PC-9 (cell line): ENCODE measurements around the gene CEP350. TPM values are rescaled to one million over a fixed set of nuclear protein-coding genes. Genes with fewer than 3 reads are reported as not detected.
A peak's percentile ranks its signal among the peaks of the same experiment; 100 is the strongest.

ENCODE experiments used
- BruUV-seq: library from RNA; stranded (reverse); fragments of 400-500 nt; replicated peaks from 2 replicates; lab custom pipeline; 2021; lab: Mats Ljungman, UMichigan
- CTCF ChIA-PET: fragments of 300-600 bp; sonication (Branson Sonifier 250); formaldehyde crosslinking; loops from one replicate; lab custom pipeline; 2022; ENCODE audit warnings: antibody characterized with exemption; lab: Charles Lee
- POLR2A ChIA-PET: fragments of 300-600 bp; sonication (Branson Sonifier 250); formaldehyde crosslinking; loops from one replicate; lab custom pipeline; 2022; ENCODE audit warnings: antibody characterized with exemption; ENCODE audit not compliant: unreplicated experiment; lab: Charles Lee
- DNase-seq, 2 experiments: peaks; one replicate each; pipeline versions ENCODE4 v3.0.0 to v3.0.0-alpha.2; 2015 to 2022; ENCODE audit warnings: mixed read lengths in 1 of 2
- H2AFZ ChIP-seq: fragments of 200-600 bp; sonication (generic); 2 replicates; pipeline ENCODE4 v1.8.1; 2017; ENCODE audit warnings: antibody characterized with exemption
- H3F3A ChIP-seq: fragments of 200-600 bp; sonication (generic); 2 replicates; pipeline ENCODE4 v1.8.1; 2017; ENCODE audit warnings: antibody characterized with exemption, mild to moderate bottlenecking, low read depth; ENCODE audit not compliant: insufficient read depth
- H3K27ac ChIP-seq: fragments of 200-600 bp; sonication (generic); 2 replicates; pipeline ENCODE4 v1.6.1; 2016; ENCODE audit warnings: mixed run types
- H3K27me3 ChIP-seq: fragments of 200-600 bp; sonication (generic); 2 replicates; pipeline ENCODE4 v1.6.1; 2016; ENCODE audit warnings: low read depth, mixed run types; ENCODE audit not compliant: insufficient read depth
- H3K36me3 ChIP-seq: fragments of 200-600 bp; sonication (generic); 2 replicates; pipeline ENCODE4 v1.6.1; 2016; ENCODE audit warnings: low read depth, mixed run types
- H3K4me1 ChIP-seq: fragments of 200-600 bp; sonication (generic); replicated peaks from 2 replicates; pipeline ENCODE4 v1.6.1; 2016; ENCODE audit warnings: mixed run types; ENCODE audit not compliant: insufficient read depth
- H3K4me2 ChIP-seq: fragments of 200-600 bp; sonication (generic); 2 replicates; pipeline ENCODE4 v1.6.1; 2017; ENCODE audit warnings: mixed run types
- H3K4me3 ChIP-seq: fragments of 200-600 bp; sonication (generic); 2 replicates; pipeline ENCODE4 v1.6.1; 2016; ENCODE audit warnings: mixed run types
- H3K79me2 ChIP-seq: fragments of 200-600 bp; sonication (generic); 2 replicates; pipeline ENCODE4 v1.6.1; 2017; ENCODE audit warnings: low read depth, mixed run types
- H3K9me2 ChIP-seq: fragments of 200-600 bp; sonication (generic); 2 replicates; pipeline ENCODE4 v1.8.1; 2017; ENCODE audit warnings: mild to moderate bottlenecking; ENCODE audit not compliant: insufficient read depth
- H3K9me3 ChIP-seq: fragments of 200-600 bp; sonication (generic); 2 replicates; pipeline ENCODE4 v1.8.1; 2016; ENCODE audit warnings: low read depth; ENCODE audit not compliant: insufficient read depth
- H4K20me1 ChIP-seq: fragments of 200-600 bp; sonication (generic); 2 replicates; pipeline ENCODE4 v1.8.1; 2017; ENCODE audit not compliant: insufficient read depth
- EZH2 ChIP-seq: fragments of 200-600 bp; sonication (generic); IDR thresholded peaks from 2 replicates; pipeline ENCODE4 v1.8.0; 2017; ENCODE audit warnings: antibody characterized with exemption, low read depth
- intact Hi-C: fragments of 100-400 bp; cut with micrococcal nuclease; formaldehyde crosslinking; loops from one replicate; pipeline ENCODE4 v1.10.0; 2022; ENCODE audit not compliant: unreplicated experiment
- total RNA-seq: library from RNA; stranded (reverse); gene quantifications from 2 replicates; pipeline ENCODE4 v1.2.3, GENCODE V29; 2021
- TF ChIP-seq, protein P1 (sequence below): fragments of 200-600 bp; sonication (generic); conservative IDR thresholded peaks from 2 replicates; pipeline ENCODE4 v1.6.1; 2017; ENCODE audit warnings: mixed run types, antibody characterized with exemption, mild to moderate bottlenecking, moderate library complexity

The CEP350 gene
- total RNA-seq, 1 experiment from 2014 or later, result 30.6 TPM

DNA sequence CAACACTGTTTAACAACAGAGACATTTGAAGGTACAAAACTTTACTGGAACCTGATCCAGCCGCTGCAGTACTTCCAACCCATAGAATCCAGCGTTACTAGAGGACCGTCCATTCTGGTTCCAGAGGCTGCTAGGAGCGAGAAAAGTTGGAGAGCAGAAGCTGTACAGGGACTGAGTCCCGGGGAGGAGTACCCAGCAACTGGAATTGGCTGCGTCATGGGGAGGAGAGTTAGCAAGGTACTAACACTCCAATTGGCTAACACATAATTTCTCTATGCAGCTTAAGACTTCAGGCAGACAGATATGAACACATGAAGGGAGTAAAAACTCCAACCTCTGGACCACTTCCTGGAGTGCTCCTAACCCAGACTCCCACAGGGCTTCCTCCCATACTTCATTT, 198.0 kb downstream of the CEP350 start:
- DNase-seq, result no peak
- no peaks in the 10 kb centered on the region for H3K36me3 ChIP-seq
- no peak overlapping the region for H3K27ac ChIP-seq
- no peak overlapping the region for H2AFZ ChIP-seq
- H3K4me1 ChIP-seq, result peaks cover 49% of the 10 kb centered on the region
- H4K20me1 ChIP-seq, result no peaks in the 10 kb centered on the region
- H3F3A ChIP-seq, result peaks cover 34% of the 10 kb centered on the region
- CTCF ChIA-PET, result no interaction called here
- TF ChIP-seq EZH2, result no peak
- TF ChIP-seq, protein P1, sequence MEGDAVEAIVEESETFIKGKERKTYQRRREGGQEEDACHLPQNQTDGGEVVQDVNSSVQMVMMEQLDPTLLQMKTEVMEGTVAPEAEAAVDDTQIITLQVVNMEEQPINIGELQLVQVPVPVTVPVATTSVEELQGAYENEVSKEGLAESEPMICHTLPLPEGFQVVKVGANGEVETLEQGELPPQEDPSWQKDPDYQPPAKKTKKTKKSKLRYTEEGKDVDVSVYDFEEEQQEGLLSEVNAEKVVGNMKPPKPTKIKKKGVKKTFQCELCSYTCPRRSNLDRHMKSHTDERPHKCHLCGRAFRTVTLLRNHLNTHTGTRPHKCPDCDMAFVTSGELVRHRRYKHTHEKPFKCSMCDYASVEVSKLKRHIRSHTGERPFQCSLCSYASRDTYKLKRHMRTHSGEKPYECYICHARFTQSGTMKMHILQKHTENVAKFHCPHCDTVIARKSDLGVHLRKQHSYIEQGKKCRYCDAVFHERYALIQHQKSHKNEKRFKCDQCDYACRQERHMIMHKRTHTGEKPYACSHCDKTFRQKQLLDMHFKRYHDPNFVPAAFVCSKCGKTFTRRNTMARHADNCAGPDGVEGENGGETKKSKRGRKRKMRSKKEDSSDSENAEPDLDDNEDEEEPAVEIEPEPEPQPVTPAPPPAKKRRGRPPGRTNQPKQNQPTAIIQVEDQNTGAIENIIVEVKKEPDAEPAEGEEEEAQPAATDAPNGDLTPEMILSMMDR, result no peak
- H3K27me3 ChIP-seq, result no peaks in the 10 kb centered on the region
- no peak overlapping the region for H3K4me2 ChIP-seq
- H3K9me3 ChIP-seq, result no peaks in the 10 kb centered on the region
- no peak overlapping the region for H3K4me3 ChIP-seq
- POLR2A ChIA-PET, result no interaction called here
- BruUV-seq, result no TSS peak
- intact Hi-C loops, result loop anchor here (5.0 kb wide), 2 partner anchors 35 to 55 kb away; no protein-coding TSS in a partner anchor
- peaks cover 30% of the 10 kb centered on the region for H3K79me2 ChIP-seq
- no peaks in the 10 kb centered on the region for H3K9me2 ChIP-seq

DNA sequence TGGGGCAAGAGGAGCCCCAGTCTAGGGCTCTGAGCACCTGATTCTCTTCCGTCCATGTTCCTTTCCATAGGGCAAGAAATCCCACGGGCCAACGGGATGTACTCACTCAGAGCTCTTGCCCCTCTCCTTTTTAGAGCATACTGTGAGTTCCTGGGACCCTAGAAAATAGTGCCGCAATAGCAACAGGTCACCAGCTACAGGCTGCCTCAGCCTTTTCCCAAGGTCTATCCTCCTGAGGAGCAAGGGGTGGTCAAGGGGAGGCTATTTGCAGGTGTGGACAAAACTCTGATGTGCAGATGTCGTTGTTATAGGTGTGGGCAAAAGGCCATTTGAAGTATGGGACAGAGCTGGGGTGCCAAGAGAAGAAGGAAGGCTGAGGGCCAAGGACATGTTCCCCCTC, 198.4 kb downstream of the CEP350 start:
- POLR2A ChIA-PET, result no interaction called here

DNA sequence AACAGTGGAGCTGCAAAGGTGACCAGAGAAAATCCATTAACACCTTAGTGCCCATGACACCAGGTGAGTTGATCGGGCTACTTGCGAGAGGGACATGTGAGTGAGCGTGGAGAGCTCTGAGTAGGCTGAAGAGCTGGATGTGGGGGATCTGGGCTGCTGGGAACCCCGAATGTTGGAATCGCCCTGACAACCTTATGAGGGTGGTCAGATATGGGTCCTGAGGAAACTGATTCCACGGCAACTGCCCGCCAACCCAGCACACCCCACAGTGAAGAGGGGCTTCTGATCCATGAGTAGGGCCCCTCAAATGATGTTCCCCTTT, 199.4 kb downstream of the CEP350 start:
- no peaks in the 10 kb centered on the region for H3K27me3 ChIP-seq
- peaks cover 43% of the 10 kb centered on the region for H3K79me2 ChIP-seq
- H3F3A ChIP-seq, result peaks cover 41% of the 10 kb centered on the region
- peak overlapping the region; percentile 82 for H3K4me3 ChIP-seq
- ChIA-PET POLR2A (interaction anchor here (0.6 to 1.0 kb wide), 6 partner anchors 14 to 1886 kb away, joined by 3 to 41 read pairs (median 4); no protein-coding TSS in a partner anchor), CTCF (interaction anchor here (0.6 to 1.6 kb wide), 3 partner anchors 15 to 1482 kb away, joined by 4 to 11 read pairs (median 10); no protein-coding TSS in a partner anchor)
- no peak for TF ChIP-seq EZH2
- TF ChIP-seq, protein P1, result no peak
- no peak overlapping the region for H3K27ac ChIP-seq
- peak overlapping the region; percentile 94 for H3K4me2 ChIP-seq
- H3K9me3 ChIP-seq, result no peaks in the 10 kb centered on the region
- H4K20me1 ChIP-seq, result no peaks in the 10 kb centered on the region
- H3K4me1 ChIP-seq, result peaks cover 61% of the 10 kb centered on the region
- H3K36me3 ChIP-seq, result no peaks in the 10 kb centered on the region
- H2AFZ ChIP-seq, result peak overlapping the region; percentile 79
- TSS peak; percentile 86 for BruUV-seq
- intact Hi-C loops, result loop anchor here (5.0 kb wide), 2 partner anchors 37 to 57 kb away; no protein-coding TSS in a partner anchor
- DNase-seq, result no peak
- no peaks in the 10 kb centered on the region for H3K9me2 ChIP-seq

More for the DNA sequence above, 198.4 kb downstream of the CEP350 start:
- CTCF ChIA-PET, result interaction anchor here (0.6 kb wide), 1 partner anchor 479 kb away, joined by 10 read pairs; the partner anchor contains the start of gene XPR1
- Histone ChIP-seq H3F3A (peaks cover 39% of the 10 kb centered on the region), H3K36me3 (no peaks in the 10 kb centered on the region), H3K9me2 (no peaks in the 10 kb centered on the region), H4K20me1 (no peaks in the 10 kb centered on the region), H3K27ac (no peak overlapping the region), H2AFZ (no peak overlapping the region), H3K4me1 (peaks cover 54% of the 10 kb centered on the region), H3K9me3 (no peaks in the 10 kb centered on the region), H3K79me2 (peaks cover 34% of the 10 kb centered on the region), H3K4me3 (no peak overlapping the region), H3K4me2 (no peak overlapping the region), H3K27me3 (no peaks in the 10 kb centered on the region)
- no TSS peak for BruUV-seq
- no peak for DNase-seq
- intact Hi-C loops, result loop anchor here (5.0 kb wide), 2 partner anchors 36 to 56 kb away; no protein-coding TSS in a partner anchor
- TF ChIP-seq EZH2, result no peak
- TF ChIP-seq, protein P1, result no peak
